ENCODE measurements around the gene PCTP. TPM values are rescaled to one million over a fixed set of nuclear protein-coding genes. Genes with fewer than 3 reads are reported as not detected.

PCTP gene
- total and polyA plus RNA-seq, 9 of the 15 experiments (the other 6 are each of a cell fraction or from before 2014, with no cell fraction given), result 10.9 to 62.3 (median 41.2) TPM

GRCh38 chr17:55784666-55785065 lies 33.8 kb downstream of the PCTP start:
- Histone ChIP-seq H3K4me3 (no peak overlapping the region), H3K79me2 (ENCODE audit: control insufficient read depth, insufficient read depth, low read length) (no peaks in the 10 kb centered on the region), H3K9ac (ENCODE audit: insufficient read depth in 1 of 2, low read depth in 2 of 2, low read length in 2 of 2) (no peak overlapping the region), H3K9me3 (replicated peaks; ENCODE audit: control insufficient read depth, insufficient read depth, low read depth, low read length) (no peaks in the 10 kb centered on the region), H3K27me3 (ENCODE audit: control insufficient read depth in 2 of 2, insufficient read depth in 2 of 2, low read length in 2 of 2) (no peaks in the 10 kb centered on the region), H2AFZ (ENCODE audit: low read depth, low read length) (0 out of 2 replicates have a peak overlapping the region, but pooled peaks have one; percentile 14), H3K4me2 (ENCODE audit: insufficient read depth, low read length) (no peak overlapping the region), H3K9me1 (ENCODE audit: control insufficient read depth, insufficient read depth, low read length) (no peaks in the 10 kb centered on the region), H4K20me1 (replicated peaks; ENCODE audit: control insufficient read depth, insufficient read depth, low read length) (no peaks in the 10 kb centered on the region), H3K4me1 (replicated peaks in 1 of 2; ENCODE audit: control insufficient read depth in 2 of 2, insufficient read depth in 2 of 2, low read length in 2 of 2) (peaks cover 5 to 19% of the 10 kb centered on the region in 2 experiments; a peak in 3 of 5 replicates), H3K27ac (ENCODE audit: extremely low read depth, low read depth, low read length) (peak overlapping the region; percentile 14; the same call in 1 of the 3 replicates), H3K36me3 (ENCODE audit: control insufficient read depth, insufficient read depth, low read length) (no peaks in the 10 kb centered on the region)
- peak; percentile 72; the same call in 1 of the 2 replicates for TF ChIP-seq SPI1 (IDR thresholded peaks at IDR 0.05; ENCODE audit: borderline replicate concordance, low read depth, low read length)
- no peak for TF ChIP-seq DNMT1 (IDR thresholded peaks at IDR 0.05)
- no TSS peak for BruUV-seq (replicated peaks)
- in situ Hi-C loops (cut with MboI), result no loop called here
- peak; percentile 73 for ATAC-seq
- 21% methylated on average over 2 of the region's 2 CpGs for WGBS (ENCODE audit: insufficient coverage, low coverage, missing lambda C conversion rate)
- CTCF ChIA-PET (ENCODE audit: low intra/inter-chr PET ratio), result no interaction called here
- FAIRE-seq, result no peak
- no peak for DNase-seq (ENCODE audit: extremely low read depth in 1 of 4, low spot score in 3 of 4)
- POLR2A ChIA-PET, result interaction anchor here (1.0 kb wide), 1 partner anchor 14 kb away, joined by 5 read pairs; no protein-coding TSS in a partner anchor
- intact Hi-C loops (cut with micrococcal nuclease), result loop anchor here (5.0 kb wide), 1 partner anchor 33 kb away; no protein-coding TSS in a partner anchor

- peak; percentile 71 for FAIRE-seq
- no peak for TF ChIP-seq ZBTB1 (CRISPR knock-in tag; IDR thresholded peaks at IDR 0.05; ENCODE audit: borderline replicate concordance, low read depth)
- TF ChIP-seq SMARCA4 (IDR thresholded peaks at IDR 0.05), result peak; percentile 47; the same call in 1 of the 2 replicates
- TF ChIP-seq CBX1 (IDR thresholded peaks at IDR 0.05; ENCODE audit: low read depth), result no peak
- TF ChIP-seq MXD1 (CRISPR knock-in tag; IDR thresholded peaks at IDR 0.05; ENCODE audit: borderline replicate concordance, poor library complexity, severe bottlenecking), result no peak
- 0 out of 2 replicates have a peak, but pooled peaks have one; percentile 38 for TF ChIP-seq EHMT2 (IDR thresholded peaks at IDR 0.05)
- no peak for TF ChIP-seq DLX4 (CRISPR knock-in tag; IDR thresholded peaks at IDR 0.05)
- TF ChIP-seq CBFA2T3 (IDR thresholded peaks at IDR 0.05), result peak; percentile 81
- TF ChIP-seq TEAD4 (IDR thresholded peaks at IDR 0.05; ENCODE audit: low read length), result peak; percentile 54; the same call in 1 of the 2 replicates
- no peak for TF ChIP-seq TEAD4 (CRISPR knock-in tag; IDR thresholded peaks at IDR 0.05; ENCODE audit: borderline replicate concordance)
- TF ChIP-seq ARID1B (IDR thresholded peaks at IDR 0.05), result peak; percentile 87
- no peak for TF ChIP-seq ZNF780A (CRISPR knock-in tag; IDR thresholded peaks at IDR 0.05)
- TF ChIP-seq DPF2 (IDR thresholded peaks at IDR 0.05), result peak; percentile 45; the same call in 1 of the 2 replicates
- TF ChIP-seq FUS (optimal IDR thresholded peaks at IDR 0.05; ENCODE audit: low read depth, low read length), result no peak
- no peak; the same call in 1 of the 2 replicates for TF ChIP-seq SOX6 (IDR thresholded peaks at IDR 0.05)
- TF ChIP-seq TAL1 (IDR thresholded peaks at IDR 0.05), result peak; percentile 77
- TF ChIP-seq HDAC1 (IDR thresholded peaks at IDR 0.05), result no peak
Observed at GRCh38 chr17:55785181-55785580, 34.3 kb downstream of the PCTP start.

More at GRCh38 chr17:55785181-55785580, 34.3 kb downstream of the PCTP start:
- no peak overlapping the region for H3K4me3 ChIP-seq
- no peaks in the 10 kb centered on the region for H3K9me3 ChIP-seq (replicated peaks; ENCODE audit: control insufficient read depth, insufficient read depth, low read depth, low read length)
- 8% methylated on average over 1 of the region's 1 CpG for WGBS (ENCODE audit: insufficient coverage, low coverage, missing lambda C conversion rate)
- H3K9me1 ChIP-seq (ENCODE audit: control insufficient read depth, insufficient read depth, low read length), result no peaks in the 10 kb centered on the region
- H3K36me3 ChIP-seq (ENCODE audit: control insufficient read depth, insufficient read depth, low read length), result no peaks in the 10 kb centered on the region
- peak; percentile 84 for ATAC-seq
- H3K9ac ChIP-seq (ENCODE audit: insufficient read depth in 1 of 2, low read depth in 2 of 2, low read length in 2 of 2), result peak overlapping the region in 1 of 2 experiments; percentile 7; a peak in 1 of 4 replicates
- peak overlapping the region; percentile 14; the same call in 1 of the 3 replicates for H3K27ac ChIP-seq (ENCODE audit: extremely low read depth, low read depth, low read length)
- peak overlapping the region; percentile 12; the same call in 1 of the 2 replicates for H3K4me2 ChIP-seq (ENCODE audit: insufficient read depth, low read length)
- intact Hi-C loops (cut with micrococcal nuclease) (no loop called here), in situ Hi-C loops (cut with MboI) (no loop called here)
- CTCF ChIA-PET (ENCODE audit: low intra/inter-chr PET ratio), result no interaction called here
- H4K20me1 ChIP-seq (replicated peaks; ENCODE audit: control insufficient read depth, insufficient read depth, low read length), result no peaks in the 10 kb centered on the region
- no peaks in the 10 kb centered on the region for H3K27me3 ChIP-seq (ENCODE audit: control insufficient read depth in 2 of 2, insufficient read depth in 2 of 2, low read length in 2 of 2)
- no peaks in the 10 kb centered on the region for H3K79me2 ChIP-seq (ENCODE audit: control insufficient read depth, insufficient read depth, low read length)
- H3K4me1 ChIP-seq (replicated peaks in 1 of 2; ENCODE audit: control insufficient read depth in 2 of 2, insufficient read depth in 2 of 2, low read length in 2 of 2), result peaks cover 5 to 19% of the 10 kb centered on the region in 2 experiments; a peak in 3 of 5 replicates
- POLR2A ChIA-PET, result interaction anchor here (0.5 to 1.0 kb wide), 2 partner anchors 15 to 832 kb away, joined by 3 to 5 read pairs; no protein-coding TSS in a partner anchor
- DNase-seq (ENCODE audit: extremely low read depth in 1 of 4, low spot score in 3 of 4), result peak in 2 of 4 experiments; percentile 21 to 57
- BruUV-seq (replicated peaks), result no TSS peak
- H2AFZ ChIP-seq (ENCODE audit: low read depth, low read length), result 0 out of 2 replicates have a peak overlapping the region, but pooled peaks have one; percentile 14
